GM21786 (cell line): ENCODE data around the gene UBE2S.
A peak's percentile ranks its signal among the peaks of the same experiment; 100 is the strongest.

ENCODE experiments used
- ATAC-seq: cut with Tn5 transposase; IDR thresholded peaks from one replicate; pipeline ENCODE4 v1.9.1; 2021; ENCODE audit not compliant: unreplicated experiment

UBE2S gene

DNA sequence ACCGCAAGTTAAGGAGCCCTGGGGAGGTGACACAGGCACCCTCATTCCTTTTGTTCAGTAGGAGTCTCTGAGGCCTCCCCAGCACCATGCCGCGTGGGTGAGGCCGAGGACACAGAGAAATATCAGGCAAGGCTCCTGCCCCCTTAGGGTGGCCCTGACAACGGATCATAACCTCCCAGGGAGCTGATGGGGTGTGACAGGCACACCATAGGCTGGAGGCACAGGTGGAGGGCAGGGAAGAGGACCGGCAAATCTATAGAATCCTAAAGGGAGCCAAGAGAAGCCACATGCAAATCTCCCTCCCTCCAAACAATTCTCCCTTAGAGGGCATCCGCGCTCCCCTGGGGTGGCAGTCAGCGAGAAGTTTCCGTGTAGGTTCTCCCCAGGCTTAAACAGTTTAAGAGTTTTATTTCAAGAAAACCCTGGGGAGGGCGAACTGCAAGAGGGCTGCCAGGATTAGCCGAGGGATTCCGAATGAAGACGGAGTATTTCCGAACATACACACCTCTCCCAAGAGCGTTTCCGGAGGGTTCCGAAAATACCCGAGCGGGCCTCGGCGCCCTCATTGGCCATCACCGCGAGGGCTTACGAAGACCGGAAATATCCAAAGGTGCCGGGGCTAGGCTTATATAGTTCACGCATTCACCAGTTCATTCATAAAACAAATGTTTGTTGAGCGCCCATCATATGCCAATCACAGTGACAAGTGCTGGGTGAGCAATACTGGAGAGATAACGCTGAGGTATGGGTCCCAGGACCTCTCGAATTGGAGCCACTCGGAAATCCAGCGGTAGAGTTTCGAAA lies 22.5 kb downstream of the UBE2S start:
- peak; percentile 56 for ATAC-seq

DNA sequence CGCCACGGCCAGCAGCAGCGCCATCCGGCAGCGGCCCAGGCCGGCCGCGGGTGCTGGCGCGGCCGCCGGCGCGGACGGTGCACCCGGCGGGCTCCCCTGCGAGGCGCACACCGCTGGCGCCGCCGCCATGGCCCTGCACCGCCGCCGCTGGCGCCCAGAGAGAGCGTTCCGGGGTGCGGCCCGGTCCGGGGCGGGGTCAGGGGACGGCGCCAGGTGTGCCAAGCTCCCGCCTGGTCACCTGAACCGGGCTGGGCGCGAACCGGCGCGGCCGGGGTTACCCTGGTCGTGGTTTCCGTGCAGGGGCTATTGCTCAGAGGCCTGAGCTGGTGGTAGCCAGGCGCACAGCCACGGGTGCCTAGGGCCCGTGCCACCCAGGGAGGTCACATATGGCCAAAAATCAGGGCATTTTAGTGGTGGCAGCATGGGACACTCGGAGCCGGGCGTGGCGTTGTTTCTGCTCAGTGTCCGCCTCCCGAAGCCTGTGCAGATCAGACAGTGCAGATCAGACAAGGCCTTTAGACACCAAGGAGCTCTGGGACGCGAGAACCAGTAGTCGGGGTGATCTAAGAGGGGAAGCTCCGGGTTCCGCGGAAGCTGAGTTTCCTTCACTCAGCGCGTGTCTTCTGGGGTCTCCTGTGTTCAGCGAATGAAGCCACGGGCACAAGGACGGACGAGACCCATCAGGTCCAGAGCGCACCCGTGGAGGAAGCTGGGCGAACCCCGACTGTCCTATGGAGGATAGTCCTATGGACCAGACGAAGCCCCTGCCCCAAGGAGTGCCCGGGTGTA lies 23.3 kb downstream of the UBE2S start, which contains the start of gene TMEM238:
Gene TMEM238, minus strand, starts transcription at position 162 of the 789 bp plus-strand sequence. Its CDS starts 33 bp downstream, at position 129.
- no peak for ATAC-seq

DNA sequence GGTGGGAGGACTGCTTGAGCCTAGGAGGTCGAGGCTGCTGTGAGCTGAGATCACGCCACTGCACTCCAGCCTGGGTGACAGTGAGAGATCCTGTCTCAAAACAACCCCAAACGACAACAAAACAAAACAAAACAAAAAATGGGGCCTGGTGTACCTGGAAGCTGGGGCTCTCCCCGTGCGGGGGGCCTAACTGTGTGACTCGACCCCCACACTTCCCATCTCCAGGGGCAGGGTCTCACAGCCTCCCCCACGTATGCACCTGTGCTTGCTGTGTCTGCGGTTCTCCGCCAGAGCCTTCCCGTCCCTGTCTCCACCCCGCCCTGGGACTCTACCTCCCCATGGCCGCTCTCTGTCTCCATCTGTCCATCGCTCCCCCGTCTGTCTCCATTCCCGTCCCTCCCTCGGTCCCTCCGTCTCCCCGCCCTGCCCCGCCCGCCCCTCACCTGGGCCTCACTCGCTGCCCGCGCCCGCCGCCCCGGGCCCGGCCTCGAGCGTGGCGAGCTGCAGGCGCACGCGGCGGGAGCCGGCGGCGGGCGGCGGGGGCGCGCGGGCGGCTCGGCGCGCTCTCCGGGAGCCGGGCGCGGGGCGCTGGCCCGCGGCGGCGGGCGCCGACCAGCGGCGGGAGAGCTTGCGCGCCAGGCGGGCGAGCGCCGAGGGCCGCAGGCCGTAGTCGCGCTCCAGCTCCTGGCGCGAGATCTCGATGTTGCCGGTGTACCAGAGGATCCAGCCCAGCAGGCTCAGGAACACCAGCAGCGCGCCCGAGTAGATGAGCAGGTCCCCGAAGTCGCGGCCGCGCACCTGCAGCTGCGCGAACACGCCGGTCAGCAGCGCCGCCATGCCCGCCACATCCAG lies 24.1 kb downstream of the UBE2S start:
- no peak for ATAC-seq

DNA sequence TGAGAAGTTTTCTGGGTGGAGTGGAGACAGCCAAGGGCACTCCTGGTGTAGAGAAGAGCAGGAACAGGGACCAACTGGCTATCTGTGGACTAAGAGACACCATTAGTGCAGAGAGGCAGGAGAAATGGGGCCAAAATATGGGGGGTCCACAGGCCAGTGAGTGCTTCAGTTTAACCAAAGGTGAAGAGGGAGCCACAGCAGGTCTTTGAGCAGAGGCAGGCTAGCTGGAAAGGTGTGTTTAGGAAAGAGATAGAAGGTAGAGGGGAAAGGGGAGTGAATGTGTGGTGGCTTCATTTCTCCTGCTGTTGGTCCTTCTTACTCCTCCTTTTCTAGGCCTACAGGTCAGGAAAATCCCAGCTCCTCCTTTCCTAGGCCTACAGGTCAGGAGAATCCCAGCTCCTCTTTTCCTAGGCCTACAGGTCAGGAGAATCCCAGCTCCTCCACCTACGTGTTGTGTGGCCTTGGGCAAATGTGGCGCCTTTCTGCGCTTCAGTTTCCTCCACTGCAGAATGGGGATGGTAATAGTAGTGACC lies 25.0 kb downstream of the UBE2S start:
- no peak for ATAC-seq

DNA sequence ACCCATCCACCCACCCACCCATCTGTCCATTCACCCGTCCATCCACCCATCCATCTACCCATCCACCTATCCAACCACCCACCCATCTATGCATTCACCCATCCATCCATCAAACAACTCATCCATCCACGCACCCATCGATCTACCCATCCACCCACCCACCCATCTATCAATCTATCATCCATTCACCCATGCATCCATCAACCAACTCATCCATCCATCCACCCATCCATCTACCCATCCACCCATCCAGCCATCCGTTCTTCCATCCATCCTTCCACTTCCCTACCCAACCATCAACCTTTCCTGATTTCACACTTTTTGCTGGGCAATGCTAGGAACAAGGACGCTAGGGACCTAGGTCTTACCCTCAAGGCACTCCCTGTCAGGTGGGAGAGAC lies 25.6 kb downstream of the UBE2S start:
- no peak for ATAC-seq

DNA sequence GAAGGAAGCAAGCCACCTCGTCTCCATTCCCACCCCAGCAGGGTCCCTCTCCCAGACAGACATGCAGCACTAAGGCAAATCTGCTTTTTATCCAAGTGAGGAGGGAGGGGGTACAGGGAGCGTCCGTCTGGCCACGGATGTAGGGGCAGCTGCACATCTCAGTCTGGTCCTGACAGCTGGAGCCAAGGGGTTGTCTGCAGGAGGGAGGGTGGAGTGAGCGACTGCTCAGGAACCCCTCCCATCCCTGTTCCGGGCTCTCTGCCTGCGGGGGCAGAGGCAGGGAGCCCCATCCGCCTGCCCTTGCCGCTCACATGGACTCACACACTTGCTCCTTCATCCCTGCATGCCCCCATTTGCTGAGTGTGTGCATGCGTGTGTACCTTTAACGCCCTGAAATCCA lies 28.4 kb downstream of the UBE2S start:
- ATAC-seq = no peak

DNA sequence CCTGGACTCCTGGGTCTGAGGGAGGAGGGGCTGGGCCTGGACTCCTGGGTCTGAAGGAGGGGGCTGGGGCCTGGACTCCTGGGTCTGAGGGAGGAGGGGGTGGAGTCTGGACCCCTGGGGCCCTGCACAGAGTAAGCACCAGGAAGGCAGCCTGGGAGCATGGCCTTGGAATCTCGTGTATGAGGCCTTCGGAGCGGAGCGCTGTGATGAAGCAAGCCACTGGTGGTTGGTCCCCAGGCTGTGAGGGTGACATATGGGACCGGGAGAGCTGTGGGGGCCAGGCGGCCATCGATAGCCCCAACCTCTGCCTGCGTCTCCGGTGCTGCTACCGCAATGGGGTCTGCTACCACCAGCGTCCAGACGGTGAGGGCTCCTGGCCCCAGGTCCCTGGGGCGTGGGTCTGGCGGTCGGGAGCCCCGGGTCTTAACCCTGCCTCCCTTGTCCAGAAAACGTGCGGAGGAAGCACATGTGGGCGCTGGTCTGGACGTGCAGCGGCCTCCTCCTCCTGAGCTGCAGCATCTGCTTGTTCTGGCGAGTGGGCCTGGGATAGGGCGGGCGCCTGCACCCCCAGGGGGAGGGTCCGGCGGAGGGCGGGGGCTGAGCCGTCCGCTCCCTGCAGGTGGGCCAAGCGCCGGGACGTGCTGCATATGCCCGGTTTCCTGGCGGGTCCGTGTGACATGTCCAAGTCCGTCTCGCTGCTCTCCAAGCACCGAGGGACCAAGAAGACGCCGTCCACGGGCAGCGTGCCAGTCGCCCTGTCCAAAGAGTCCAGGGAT lies 30.0 kb downstream of the UBE2S start:
- no peak for ATAC-seq

DNA sequence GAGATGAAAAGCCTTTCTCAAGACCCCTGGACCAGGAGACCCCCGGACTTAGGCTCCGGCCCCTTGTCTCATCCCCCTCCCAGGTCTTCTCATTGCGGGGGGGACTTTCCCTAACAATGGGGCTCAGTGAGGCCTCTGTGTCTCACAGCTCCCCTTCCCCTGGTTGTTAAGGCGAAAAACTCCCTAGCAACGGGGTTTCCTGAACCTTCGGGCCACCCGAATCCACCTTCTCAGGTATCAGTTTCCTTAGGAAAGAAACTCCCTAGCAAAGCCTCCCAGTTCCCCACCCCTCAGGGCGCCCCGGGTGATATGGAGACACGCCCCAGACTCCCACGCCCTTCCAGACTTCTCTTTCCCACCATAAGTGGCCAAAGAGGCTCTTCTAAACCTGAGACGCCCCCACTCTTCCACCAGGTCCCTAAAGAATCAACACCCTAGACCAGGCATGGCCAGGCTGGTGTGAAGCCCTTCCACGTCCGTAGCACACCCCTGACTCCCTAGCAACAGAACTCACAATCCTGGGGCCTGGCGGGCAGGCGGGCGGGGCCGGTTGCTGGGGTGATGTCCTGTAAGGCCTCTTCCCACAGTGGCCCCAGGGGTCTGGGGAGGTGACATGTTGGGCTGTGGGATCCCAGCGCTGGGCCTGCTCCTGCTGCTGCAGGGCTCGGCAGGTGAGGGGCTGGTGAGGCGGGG lies 31.2 kb downstream of the UBE2S start, which contains the start of gene TMEM190:
Gene TMEM190, plus strand, starts transcription at position 586 of the 693 bp plus-strand sequence. Its CDS starts 28 bp downstream, at position 614.
- ATAC-seq = no peak

DNA sequence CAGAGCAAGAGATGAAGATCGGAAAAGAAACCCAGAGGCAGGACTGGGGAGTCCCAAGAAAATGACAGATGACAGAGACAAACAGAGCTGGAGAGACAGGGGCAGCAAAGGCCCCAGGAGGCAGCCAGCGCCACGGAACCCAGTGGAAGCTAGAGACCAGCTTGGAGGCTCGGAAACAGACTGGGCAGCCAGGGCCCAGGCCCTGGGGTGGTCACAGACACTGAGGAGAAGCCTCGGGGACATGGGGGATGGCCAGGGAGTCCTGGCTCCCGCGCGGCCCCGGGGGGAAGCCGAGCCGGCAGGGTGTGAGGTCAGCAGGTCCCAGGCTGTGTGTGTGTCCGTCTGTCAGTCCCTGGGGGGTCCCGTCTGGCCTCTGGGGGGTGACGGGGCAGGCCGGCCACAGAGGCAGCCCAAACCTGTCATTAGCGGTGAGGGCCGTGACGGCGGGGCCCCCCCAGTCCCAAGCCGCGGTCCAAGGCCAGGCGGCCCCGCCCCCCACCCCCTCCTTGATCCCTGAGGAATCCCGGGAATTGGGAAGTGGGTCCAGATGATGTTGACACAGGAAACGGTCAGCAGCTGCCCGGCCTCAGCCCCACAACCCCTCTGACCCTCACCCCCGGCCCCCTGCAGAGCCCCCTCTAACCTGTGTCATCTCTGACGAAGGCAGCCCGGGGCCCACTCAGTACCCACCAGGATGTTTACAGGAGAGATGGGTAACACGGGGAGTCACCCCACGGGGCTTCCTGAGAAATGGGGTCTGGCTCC lies 33.4 kb downstream of the UBE2S start:
- no peak for ATAC-seq

DNA sequence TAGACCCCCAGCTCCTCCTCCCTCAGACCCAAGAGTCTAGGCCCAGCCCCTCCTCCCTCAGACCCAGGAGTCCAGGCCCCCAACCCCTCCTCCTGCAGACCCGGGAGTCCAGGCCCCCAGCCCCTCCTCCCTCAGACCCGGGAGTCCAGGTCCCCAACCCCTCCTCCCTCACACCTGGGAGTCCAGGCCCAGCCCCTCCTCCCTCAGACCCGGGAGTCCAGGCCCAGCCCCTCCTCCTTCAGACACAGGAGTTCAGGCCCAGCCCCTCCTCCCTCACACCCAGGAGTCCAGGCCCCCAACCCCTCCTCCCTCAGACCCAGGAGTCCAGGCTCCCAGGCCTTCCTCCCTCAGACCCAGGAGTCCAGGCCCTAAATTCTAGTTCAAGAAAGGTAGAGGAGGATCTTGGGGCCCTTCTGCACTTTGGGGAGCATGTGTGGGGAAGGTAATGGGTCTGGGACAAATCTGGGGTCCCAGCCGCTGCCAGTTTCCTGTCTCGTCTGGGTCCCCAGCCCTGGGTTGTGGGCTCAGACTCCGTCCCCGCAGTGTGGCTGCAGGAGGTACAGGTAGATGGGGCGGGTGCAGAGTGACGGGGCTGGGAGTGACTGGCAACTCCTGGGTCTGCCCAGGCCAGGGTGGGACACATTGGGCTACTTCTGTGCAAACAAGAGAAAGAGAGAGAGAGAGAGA lies 34.1 kb downstream of the UBE2S start:
- ATAC-seq = no peak

DNA sequence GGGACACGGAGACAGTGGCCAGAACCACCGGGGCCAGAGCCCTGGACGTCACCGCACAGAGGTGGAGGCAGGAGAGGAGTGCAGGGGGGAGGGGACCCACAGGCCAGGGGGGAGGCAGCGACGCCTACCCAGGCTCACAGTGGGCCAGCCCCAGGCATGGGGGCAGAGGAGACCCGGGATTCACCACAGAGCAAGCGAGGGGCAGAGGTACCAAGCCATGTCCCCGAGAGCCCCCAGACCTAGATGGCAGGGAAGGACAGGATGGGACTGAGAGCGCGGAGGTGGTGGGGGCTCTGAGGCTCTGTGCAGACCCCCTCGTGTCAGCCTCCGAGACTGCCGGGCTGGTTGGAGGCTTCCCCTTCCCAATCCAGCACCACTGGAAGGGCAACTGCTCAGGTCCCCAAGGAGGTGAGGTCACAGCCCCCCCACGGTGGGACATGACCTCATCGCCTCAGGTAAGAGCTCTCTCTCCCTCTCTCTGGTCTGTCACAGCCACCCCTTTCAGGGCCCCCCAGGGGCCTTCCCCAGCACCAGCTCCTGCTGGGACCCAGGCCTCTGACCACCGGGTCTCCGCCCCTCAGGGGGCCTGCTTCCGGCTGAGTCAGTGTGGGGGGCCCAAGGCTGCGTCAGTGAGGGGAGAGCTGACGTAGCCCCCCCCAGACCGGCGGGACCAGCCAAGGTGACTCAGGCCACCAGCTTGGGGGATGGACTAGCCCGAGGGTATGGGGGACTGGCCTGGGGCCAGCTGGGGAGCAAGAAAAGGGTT lies 35.1 kb downstream of the UBE2S start:
- no peak for ATAC-seq

DNA sequence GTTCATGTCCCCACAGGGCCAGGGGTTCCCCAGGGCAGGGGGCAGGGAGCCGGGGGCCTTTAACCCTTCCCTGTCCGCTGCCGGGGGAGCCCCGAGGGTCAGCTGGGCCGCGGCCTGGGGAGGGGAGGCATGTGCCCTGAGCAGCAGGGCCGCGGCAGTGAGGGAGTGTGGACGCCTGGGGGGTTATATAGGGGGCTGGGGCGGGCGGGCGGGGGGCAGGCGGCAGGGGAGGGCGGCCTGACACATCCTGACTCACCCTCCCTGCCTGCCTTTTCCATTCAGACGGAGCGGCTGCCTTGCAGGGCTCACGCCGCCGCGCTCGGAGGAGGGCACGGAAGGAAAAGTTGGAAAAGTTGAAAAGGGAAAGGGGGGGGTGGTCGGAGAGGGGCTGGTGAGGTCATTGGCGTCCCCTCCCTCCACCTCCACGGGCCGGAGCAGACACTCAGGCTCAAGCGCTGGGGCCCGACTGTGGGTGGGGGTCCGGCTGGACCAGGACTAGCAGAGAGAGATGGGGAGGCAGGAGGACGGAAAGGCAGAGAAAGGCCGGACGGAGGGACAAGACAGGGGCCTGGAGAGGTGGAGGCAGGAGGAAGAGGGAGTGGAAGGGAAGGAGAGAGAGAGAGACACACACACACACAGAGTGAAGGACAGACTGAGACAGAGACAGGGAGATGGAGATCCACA lies 37.1 kb downstream of the UBE2S start, which contains the start of gene IL11:
Gene IL11, minus strand, starts transcription at position 159 of the 684 bp plus-strand sequence. Its CDS starts 153 bp downstream, at position 6.
- no peak for ATAC-seq

DNA sequence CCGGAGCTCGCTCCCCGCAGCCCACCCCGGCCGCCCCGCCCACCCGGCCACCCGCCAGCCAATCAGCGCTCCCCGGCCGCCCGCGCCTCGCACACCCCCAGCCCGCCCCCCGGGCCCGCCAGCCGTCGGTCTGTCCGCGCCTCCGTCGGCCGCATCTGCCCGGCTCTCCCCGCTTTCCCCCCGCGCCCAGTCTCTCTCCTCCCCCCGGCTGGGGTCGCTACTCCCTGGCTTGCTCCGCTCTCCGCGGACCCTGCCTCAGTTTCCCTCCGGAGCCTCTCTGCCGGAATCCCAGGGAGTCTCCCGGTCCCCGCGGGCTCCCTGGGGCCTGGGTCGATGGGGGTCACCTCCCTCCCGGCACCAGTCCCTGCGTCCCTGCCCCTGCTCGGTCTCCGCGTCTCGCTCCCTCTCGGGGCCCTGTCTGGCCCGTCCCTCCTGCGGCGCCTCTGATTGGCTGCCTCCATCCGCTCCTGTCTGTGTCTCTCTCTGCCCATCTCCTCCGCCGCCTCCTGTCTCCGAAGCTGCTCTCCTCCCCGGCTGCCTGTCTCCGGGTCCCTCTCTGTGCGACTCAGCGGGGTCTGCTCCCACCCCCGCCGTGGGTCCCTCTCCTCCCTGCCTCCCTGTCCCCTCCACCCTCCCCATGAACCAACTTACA lies 37.8 kb downstream of the UBE2S start:
- no peak for ATAC-seq

DNA sequence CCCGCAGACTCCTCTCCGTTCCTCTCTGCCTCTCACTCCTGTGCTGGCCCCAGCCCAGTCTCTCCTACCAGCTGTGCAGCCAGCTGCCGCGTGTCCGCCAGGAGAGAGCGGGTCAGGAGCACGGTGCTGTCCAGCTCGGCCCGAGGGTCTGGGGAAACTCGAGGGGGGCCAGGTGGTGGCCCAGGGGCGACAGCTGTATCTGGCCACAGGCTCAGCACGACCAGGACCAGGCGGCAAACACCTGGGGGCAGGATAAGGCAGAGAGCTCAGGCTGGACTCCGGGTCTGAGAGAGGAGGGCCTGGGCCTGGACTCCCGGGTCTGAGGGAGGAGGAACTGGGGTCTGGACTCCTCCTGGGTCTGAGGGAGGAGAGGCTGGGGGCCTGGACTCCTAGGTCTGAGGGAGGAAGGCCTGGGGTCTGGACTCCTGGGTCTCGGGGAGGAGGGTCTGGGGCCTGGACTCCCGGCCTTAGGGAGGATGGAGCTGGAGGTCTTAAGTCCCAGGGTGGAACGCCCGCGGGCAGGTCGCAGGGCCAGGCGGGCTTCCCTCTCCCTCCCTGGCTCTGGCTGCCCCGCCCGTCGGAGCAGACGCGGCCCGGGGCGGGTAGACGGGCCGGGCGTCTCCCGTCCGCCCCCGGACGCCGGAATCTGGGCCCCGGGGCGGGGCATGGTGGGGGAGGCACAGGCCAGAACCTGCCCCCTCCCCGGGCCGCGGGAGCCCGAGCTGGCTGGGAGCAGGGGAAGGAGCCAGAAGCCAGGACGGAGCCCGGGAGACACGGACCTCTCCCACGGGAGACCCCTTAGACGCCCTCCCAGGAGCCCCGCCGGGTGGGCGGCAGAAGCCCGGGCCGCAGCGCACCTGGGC lies 38.7 kb downstream of the UBE2S start:
- ATAC-seq = no peak

DNA sequence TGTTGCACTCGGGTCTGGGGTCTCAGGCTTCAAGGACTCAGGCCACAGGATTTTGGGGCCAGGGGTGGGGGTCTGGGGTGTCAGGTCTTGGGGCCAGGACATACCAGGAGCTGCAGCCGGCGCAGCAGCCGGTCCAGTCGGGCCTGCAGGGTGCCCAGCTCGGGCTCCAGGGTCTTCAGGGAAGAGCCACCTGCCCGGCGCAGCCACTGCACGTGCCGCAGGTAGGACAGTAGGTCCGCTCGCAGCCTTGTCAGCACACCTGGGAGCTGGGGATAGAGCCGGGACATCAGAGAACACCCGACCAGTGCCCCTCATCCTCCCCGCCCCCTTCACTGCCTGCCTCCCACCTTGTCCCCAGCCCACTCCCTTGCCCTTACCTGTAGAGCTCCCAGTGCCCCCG lies 39.5 kb downstream of the UBE2S start:
- ATAC-seq = no peak
